GM19372 (cell line): ENCODE measurements around the gene SLC1A5.
"Not testable (repeated sequence)": the region's sequence is repeated elsewhere in the genome, so short reads cannot be mapped to it uniquely, and the experiment has no call there.

ENCODE experiments used
- ATAC-seq: cut with Tn5 transposase; IDR thresholded peaks from one replicate; pipeline ENCODE4 v1.9.1; 2021; ENCODE audit warnings: mild to moderate bottlenecking, low read depth, moderate library complexity; ENCODE audit not compliant: unreplicated experiment

Gene SLC1A5

DNA sequence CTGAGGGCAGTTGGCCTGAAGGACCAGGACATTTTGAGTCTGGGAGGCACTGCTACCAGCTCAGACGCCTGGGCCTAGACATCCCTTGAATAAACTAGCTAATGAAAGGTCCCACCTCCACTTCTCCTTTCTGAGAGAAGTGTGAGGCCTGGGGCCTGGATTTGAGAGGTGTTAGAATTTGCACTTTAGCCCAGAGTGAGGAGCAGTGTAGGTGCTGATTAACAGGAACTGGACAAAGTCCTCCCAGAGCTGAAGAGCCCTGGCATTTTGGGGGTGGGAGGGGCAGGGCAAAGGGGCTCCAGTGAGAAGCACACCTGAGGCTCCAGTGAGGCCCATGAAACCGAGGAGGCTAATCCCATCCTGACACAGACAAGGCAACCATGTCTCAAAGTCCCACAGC is 15.2 kb upstream of the SLC1A5 start:
- no peak for ATAC-seq

DNA sequence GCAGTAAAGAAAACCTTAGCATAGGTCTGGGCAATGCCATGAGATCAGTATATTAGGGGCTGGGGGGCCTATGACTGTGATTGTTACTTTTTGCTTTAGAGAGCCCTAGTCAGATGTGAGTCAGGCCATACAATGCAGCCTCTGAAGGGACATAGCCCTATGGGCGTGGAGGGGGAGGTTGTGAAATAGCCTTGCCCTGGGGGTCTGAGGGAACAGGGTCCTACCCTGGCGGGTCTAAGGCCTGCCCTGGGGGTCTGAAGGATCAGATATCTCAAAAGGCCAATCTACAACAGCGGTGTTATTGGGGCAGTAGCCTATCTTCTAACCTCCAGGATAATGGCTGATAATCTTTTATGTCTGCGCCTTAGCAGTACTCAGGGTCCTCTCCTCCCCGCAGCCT is 13.8 kb upstream of the SLC1A5 start:
- ATAC-seq = no peak

DNA sequence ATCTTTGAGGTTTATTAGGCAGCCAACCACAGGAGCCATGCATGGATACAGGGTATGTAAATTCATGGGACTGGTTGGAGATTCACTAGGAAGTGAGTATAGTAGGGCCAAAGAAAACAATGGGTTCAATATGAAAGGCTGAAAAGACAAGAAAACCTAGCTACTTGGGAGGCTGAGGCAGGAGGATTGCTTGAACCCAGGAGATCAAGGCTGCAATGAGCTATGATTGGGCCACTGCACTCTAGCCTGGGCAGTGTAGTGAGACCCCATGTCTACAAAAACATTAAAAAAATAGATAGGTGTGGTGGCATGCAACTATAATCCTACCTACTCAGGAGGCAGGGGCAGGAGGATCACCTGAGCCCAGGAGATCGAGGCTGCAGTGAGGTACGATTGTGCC is 10.3 kb upstream of the SLC1A5 start:
- no peak for ATAC-seq

DNA sequence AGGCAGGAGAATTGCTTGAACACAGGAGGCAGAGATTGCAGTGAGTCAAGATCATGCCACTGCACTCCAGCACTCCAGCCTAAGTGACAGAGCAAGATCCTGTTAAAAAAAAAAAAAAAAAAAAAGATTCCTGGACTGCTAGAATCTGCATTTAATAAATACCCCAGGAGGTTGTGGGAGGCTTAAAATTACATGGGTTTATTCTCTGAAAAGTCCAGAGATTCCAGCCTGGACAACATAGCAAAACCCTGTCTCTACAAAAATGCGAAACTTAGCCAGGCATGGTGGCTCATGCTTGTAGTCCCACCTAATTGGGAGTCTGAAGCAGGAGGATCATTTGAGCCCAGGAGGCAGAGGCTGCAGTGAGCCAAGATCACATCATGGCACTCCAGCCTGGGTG is 9.5 kb upstream of the SLC1A5 start:
- ATAC-seq = no peak

DNA sequence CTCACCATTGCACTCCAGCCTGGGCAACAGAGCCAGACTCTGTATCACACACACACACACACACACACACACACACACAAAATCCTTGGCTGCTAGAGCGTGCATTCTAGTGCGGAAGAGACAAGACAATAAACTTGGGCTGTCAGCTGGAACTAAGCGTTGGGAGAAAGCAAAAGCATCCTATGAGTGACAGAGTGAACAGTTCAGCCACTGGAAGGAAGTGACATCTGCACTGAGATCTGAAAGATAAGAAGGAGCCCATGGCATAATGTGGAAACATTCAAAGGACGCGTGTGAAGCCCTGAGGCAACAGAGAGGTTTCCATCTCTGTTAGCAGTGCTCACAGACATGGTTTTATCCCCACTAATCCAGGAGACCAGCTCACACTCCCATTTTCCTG is 3.5 kb upstream of the SLC1A5 start:
- no peak for ATAC-seq

DNA sequence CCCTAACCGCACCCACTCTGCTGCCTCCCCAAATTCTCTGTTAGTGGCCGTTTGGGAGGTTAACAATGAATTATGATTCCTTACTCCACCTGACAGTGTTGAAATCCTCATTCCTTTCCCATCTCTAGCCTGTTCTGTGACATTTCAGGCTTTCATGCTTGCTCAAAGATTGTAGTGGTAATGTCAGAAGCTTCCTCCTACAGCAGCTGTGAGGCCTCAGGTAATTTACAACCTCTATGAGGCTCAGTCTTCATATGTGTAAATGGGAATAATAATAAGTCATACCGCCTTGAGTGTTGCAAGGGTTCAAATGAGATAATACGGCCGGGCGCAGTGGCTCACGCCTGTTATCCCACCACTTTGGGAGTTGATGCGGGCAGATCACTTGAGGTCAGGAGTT is 977 bp upstream of the SLC1A5 start:
- no peak for ATAC-seq

DNA sequence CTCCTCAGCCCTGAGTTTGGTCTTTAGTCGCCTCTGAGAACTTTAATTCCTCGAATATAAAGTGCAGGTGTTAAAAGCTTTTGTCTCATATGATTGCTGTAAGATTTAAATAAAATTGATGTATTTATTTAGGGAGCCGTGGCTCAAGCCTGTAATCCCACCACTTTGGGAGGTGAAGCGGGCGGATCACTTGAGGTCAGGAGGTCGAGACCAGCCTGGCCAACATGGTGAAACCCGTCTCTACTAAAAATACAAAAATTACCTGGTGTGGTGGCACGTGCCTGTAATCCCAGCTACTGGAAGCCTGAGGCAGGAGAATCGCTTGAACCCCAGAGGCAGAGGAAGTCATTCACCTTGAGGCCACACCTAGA is 559 bp upstream of the SLC1A5 start:
- no peak for ATAC-seq

DNA sequence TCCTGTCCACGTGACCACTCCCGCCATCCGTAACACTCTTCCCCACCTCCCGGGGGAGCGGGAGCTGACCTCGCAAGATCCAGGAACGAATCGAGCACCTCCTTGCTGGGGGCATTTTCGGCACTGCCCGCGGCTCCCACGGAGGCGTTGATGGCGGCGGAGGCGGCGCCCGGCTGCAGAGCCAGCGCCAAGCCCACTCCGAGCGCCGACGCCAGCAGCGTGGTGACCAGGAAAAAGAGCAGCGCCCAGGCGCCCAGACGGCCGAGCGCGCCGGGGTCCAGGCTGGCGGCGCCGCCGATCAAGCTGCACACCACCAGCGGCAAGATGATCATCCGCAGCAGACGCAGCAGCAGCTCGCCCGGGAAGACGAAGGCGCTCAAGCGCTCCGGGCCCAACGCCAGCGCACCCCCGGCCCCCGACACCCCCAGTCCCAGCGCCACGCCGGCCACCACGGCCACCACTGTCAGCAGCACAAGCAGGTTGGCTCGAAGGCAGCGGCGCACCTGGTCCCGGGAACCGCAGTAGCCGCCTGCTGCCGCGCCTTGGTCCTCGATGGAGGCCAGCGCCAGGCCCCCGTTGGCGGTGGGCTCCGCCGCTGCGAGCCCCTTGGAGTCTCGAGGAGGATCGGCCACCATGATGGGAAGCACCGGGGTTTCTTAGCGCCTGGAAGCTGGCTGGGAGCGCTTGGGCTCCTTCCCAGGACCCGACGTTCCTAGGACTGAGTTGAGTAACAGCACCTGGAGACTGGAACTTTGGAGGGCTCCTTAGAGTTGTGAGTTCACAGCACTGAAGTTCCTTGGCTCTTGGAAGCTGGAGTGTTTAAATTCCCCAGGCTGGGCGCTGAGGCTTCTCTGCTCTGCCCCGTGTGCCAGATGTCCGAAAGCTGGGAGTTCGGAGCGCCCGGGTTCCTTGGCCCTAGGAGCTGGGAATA is 798 bp downstream of the SLC1A5 start:
- ATAC-seq = no peak

DNA sequence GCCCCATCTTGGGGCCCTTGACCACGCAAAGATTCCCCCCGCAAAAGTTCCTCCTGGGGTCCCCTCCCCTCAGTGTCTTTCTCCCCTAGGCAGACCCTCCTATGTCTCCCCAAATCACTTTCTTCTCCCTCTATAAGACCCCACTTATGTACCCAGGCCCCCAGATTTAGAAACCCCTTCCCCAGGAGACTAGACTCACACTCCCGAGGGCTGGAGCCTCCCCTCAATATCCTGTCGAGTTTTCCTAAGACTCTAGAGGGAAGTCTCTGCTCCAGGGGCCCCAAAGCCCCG is 1.4 kb downstream of the SLC1A5 start:
- ATAC-seq = no peak

DNA sequence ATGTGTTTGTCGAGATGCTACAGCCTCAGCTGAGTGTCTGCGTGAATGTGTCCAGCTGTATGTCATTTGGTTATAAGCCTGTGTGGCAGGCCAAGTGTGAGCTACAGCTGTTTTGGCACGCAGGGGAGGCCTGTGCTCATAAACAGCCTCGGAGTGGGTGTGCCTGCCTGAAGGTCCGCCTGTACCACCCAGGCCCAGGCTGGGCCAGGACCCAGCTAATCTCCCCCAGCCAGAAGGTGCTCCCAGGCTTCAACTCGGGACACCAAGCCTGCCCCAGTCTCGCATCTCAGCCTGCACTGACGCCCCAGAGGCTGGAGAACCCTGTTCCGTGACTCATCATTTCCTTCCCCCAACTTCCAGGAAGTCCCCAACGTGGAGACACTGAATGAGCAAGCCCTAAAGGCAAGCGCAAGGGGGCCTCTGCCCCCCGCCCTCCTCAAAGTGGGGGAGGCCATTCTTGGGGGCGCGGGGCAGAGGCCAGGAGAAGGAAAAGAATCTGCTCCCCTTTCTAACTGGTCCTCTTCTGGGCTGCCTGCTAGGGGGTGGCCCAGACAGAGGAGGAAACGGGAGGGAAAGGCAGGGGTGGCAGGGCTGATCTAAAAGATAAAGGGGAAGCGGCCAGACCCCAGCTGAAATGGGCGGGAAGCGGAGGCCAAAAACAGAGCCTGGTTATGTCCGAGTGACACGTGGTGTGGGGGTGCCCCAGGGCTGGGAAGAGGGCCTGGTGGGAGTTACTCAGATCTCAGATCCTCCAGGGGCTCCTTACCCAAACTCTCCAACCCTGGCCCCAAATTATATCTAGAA is 2.0 kb downstream of the SLC1A5 start:
- no peak for ATAC-seq

DNA sequence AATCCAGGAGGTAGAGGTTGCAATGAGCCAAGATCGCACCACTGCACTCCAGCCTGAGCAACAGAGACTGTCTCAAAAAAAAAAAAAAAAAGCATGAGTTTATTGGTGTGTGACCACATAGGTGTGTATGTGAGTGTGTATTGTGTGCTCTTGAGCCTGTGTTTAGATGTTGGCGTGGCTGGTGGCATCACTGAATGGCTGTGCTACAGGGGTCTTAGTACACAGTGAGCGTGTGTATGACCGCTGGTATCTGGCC is 2.5 kb downstream of the SLC1A5 start:
- no peak for ATAC-seq

DNA sequence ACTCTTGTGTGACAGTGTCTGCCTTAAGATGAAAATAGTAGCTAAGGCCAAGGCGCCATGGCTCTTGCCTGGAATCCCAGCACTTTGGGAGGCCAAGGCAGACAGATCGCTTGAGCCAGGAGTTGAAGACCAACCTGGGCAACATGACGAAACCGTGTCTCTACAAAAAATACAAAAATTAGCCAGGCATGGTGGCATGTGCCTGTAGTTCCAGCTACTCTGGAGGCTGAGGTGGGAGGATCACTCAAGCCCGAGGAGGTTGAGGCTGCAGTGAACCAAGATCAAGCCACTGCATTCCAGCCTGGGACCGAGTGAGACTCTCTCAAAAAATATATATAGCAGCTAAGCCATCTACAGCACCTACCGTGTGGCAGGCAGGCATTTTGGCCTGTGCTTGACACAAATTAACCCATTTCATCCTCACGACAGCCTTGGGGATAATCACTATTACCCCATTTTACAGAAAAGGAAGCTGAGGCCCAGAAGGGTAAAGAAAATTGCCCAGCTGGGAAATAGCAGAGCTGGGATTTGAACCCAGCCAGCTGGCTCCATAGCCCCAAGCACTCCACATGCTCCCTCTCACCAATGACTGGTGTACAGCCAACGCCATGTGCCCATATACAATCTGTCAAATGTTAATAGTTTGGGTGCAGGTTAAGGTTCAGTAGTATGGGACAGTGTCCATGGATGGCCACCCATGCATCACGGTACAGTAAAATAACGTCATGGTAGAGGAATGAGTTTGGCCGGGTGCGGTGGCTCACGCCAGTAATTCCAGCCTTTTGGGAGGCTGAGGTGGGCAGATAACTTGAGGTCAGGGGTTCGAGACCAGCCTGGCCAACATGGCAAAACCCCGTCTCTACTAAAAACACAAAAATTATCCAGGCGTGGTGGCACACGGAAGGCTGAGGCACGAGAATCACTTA is 3.1 kb downstream of the SLC1A5 start:
- no peak for ATAC-seq

DNA sequence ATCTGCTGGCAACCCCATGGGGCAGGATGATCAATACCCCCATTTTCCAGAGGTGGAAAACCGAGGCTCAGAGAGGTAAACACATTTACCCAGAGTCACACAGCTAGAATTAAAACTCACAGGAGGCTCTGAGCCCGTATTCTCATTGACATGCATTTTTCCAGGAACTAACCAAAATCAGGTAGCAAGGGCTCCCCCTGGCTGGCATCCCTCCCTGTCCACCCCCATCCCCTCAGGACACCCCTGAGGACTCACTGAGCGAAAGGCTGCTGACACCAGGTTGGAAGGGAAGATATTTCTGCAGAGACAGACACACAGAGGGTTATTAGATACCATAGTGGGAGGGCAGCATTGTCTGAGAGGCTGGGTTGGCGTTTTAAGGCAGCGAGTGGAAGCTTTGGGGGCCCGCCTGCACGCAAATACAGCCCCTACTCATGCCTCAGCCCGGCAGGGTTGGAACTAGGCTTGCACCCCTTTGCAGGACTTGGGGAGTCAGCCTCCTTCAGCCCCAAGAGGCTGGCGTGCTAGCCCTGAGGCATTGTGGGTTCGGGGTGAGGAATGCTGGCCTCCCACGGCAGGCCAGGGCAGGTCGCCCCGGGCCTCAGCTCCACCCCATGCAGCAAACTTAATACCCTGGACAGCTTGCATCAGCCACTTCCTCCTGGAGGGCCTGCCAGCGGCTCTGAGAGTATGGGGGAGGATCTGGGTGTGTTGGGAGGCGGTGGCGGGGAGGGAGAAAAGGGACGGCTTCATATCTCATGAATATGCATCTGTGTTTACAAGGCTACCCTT is 3.9 kb downstream of the SLC1A5 start:
- ATAC-seq = no peak

DNA sequence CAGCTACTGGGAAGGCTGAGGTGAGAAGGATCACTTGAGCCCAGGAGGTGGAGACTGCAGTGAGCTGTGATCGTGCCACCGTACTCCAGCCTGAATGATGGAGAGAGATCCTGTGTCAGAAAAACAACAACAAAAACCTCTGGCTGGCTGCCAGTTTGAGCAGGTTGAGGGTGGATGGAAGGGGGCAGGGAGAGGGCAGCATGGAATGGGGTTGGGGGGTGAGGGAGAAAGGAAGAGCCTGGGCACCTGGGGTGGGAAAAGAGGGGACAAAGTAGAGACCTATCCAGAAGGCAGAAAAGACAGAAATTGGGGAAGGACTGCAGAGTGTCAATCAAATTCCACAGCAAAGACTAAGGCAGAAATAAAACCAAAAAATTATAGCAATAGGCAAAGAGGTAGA is 4.7 kb downstream of the SLC1A5 start:
- ATAC-seq = no peak

DNA sequence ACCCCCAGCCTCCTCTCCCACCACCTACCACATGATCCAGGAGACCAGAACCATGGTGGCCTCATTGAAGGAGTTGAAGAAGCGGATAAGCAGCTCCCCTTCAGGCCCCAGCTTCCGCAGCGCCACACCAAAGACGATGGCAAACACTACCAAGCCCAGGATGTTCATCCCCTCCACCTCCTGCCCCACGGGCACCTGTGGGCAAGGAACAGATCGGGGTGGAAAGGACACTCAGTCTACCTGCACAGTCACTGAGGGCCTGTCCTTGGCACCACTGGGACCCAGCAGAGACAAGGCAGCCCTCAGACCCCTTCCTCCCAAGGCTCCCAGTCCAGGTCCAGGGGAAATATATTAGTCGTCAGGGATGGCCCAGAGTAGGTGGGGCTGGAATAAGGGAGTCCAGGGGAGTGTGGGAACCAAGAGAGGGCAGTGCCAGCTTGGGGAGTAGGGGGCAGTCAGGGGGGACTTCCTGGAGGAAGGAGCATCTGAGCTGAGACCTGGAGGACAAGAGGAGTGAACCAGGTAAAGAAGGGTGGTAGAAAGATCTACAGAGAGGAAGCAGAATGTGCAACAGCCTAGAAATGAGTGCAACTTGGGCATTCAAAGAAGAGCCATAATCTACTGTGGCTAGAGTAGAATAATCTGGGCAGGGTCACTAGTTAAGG is 5.9 kb downstream of the SLC1A5 start:
- ATAC-seq = no peak

DNA sequence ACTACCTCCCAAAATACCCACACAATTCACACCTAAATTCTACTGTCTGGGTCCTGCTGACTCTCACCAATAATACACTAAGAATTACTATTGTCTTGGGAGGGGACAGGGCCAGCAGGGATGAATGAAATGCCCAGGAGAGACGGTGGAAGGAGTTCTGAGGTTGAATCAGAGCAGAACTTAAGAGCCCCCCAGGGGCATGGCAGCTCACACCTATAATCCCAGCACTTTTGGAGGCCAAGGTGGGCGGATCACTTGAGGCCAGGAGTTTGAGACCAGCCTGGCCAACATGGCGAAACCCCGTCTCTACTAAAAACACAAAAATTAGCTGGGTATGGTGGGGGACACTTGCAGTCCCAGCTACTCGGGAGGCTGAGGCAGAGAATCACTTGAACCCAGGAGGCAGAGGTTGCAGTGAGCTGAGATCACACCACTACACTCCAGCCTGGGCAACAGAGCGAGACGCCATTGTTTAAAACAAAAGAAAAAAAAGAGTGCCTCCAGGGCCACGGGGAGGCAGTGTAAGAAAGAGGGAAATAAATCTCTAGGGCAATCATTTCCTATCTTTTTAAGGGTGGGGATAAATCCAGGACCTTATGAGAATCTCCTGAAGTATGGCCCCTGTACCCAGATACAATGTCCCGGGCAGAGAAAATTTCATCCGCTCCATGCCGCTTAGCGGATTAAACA is 10.3 kb downstream of the SLC1A5 start:
- ATAC-seq = not testable (repeated sequence)

DNA sequence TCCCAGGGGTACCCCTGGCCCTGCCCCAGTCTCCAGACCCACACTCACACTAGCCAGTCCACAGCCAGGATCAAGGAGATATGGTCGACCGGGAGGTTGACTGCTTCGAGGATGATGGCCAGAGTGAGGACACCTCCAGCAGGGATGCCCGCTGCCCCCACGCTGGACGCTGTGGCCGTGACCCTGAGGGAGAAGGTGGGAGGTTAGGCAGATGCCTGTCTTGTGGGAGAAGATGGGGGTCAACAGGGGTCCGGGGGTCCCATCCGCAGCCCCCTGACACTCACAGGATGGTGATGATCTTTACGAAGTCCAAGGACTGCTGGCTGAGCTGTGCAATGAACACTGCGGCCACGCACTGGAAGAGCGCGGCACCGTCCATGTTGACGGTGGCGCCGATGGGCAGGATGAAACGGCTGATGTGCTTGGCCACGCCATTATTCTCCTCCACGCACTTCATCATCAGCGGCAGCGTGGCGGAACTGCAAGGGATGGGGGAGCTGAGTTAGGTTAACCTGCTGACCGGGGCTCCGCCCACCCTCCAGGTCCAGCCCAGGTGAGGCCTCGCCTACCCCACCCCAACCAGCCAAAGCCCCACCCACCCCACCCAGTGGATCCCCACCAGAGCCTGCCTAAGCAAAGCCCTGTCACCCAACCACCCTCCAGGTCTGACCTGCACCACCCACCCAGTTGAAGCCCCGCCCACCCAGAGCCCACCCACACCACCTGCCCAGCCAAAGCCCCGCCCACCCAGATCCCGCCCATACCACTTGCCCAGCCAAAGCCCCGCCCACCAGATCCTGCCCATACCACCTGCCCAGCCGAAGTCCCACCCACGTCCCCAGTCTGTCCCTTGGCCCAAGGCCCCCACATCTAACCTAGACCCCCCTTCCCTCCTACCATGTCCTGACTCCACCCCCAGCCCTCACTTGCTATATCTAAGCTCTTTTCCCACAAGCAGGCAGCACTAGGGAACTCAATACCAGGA is 11.2 kb downstream of the SLC1A5 start:
- ATAC-seq = no peak

DNA sequence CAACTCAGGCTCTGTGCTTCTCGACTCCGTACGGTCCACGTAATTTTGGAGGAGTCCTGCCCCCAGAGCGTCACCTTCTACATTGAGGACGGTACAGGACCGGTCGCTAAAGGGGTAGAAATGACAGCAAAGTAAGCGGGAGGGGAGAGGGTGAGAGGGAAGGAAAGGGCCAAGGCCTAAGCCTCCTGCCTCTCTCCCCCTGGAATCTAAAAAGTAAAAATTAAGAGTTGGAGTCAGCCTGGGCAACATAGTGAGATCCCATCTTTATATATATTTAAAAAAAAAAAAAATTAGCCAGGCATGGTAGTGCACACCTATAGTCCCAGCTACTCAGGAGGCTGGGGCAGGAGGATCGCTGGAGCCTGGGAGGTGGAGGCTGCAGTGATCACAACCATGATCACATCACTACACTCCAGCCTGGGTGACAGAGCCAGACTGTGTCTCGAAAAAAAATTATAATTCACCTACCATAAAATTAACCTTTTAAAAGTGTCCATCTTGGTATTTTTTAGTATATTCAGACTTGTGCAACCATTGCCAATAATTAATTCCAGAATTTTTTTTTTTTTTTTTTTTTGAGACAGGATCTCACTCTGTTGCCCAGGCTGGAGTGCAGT is 12.6 kb downstream of the SLC1A5 start:
- no peak for ATAC-seq
